GM19324 (cell line): ENCODE measurements around the gene PSMC5.
A peak's percentile ranks its signal among the peaks of the same experiment; 100 is the strongest.
"Not testable (repeated sequence)": the region's sequence is repeated elsewhere in the genome, so short reads cannot be mapped to it uniquely, and the experiment has no call there.

Experiments
- ATAC-seq: cut with Tn5 transposase; IDR thresholded peaks from one replicate; pipeline ENCODE4 v1.9.1; 2021; ENCODE audit warnings: mild to moderate bottlenecking, moderate library complexity; ENCODE audit not compliant: unreplicated experiment, low FRiP score

PSMC5 gene

DNA sequence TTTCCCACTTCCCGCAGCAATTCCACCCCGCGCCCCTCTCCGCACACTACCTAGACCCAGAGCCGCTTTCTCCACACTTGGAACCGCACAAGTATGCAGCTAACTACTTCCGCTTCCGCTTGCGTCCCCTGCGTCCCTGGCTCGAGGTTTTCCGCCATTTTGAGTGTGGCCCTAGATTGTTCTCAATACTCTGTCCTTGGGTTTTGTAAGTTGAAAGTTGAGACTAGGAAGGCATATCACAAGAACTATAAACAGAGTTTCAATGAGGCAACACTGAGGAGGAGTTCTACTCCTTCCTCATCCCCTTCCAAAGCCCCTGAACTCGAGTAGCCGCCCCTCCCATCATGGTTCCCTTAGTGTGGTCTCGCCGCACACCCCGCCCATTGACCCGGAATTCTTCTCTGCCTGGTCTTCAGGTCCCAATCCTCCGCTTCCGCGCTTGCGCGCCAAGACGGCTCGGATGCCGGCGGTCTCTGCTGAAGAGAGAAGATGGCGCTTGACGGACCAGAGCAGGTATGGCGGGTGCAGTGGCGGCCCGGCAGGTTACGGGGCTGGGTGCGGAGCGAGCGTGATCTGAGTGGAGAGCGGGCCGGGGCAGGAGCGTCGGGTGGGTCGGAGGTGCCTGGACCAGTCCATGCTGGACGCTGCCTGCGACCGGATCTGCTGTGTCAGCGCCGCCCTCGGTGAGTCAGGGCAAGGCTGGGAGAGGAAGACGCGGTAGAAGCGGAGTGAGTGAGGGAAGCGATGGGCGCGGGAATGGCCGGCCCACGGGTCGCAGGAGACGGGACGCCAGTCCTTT is at the start of gene PSMC5, which contains the start of gene FTSJ3:
TSS of gene PSMC5 (plus strand) at position 430 of the 799 bp plus-strand sequence. CDS start at position 490, 60 bp downstream.
TSS of gene FTSJ3 (minus strand) at position 662 of the 799 bp plus-strand sequence. CDS start 761 bp downstream, outside the sequence.
- peak; percentile 93 for ATAC-seq

DNA sequence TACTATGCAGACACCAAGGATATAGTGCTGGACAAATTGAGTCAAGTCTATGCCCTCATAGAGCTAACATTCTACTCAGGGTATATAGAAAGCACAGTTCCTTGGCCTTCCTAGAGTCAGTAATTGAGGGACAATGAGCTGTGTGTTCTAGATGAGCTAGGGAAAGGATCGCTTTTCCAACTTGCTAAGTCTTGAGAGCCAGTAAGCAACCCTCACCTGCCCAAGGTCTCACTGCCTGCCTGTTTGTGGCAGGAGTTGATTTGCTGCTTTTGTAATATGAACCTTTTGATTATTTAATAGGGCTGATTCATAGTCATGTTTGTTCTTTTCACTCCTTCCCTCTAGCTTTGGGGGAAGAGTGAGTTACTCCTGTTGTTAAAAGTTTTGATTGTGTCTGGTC is 46.7 kb upstream of the PSMC5 start:
- ATAC-seq: no peak

DNA sequence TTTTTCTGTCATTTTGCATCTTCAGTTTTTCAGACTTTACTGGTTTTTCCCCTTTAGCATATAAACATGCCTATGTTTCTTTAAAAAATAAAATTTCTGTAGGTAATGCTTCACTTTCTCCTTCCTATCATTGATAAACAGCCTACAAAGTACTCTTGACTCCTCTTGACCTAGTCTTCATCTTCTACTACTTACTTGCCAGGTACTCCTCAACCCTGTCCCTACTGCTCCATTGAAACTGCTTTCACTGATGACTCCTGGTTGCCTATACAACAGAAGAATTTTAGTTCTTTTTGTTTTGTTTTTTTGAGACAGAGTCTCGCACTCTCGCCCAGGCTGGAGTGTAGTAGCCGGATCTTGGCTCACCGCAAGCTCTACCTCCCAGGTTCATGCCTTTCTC is 46.3 kb upstream of the PSMC5 start:
- no peak for ATAC-seq

DNA sequence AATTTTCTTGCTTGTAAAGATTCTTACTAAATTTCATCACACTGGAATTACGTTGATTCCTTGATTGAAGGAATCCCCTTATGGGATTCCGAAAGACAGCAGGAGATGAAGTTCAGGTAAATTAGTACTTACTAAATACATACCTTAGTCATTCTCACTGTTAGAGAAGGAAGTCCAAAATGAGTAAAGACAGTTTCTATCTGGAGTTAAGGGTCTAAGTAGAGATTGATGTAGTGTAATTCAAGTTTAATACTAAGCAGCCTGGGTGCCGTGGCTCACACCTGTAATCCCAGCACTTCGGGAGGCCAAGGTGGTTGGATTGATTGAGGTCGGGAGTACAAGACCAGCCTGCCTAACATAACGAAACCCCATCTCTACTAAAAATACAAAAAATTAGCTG is 43.7 kb upstream of the PSMC5 start:
- ATAC-seq: no peak

DNA sequence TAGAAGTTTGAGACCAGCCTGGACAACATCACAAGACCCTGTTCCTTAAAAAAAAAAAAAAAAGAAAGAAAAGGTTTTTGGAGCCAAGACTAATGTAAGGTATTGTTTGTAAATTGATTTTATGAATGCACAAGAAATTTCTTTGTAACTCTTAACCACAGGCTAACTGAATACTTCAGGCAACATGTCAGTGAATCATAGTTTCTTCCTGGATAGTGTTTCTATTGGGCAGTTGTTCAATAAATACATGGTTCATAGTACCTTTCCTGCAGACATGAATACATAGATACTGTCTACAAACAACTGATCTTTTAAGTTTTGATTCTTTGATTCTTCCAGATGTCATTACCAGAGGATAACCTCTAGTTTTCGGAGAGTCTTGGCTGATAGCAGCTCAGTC is 41.7 kb upstream of the PSMC5 start:
- ATAC-seq: no peak

DNA sequence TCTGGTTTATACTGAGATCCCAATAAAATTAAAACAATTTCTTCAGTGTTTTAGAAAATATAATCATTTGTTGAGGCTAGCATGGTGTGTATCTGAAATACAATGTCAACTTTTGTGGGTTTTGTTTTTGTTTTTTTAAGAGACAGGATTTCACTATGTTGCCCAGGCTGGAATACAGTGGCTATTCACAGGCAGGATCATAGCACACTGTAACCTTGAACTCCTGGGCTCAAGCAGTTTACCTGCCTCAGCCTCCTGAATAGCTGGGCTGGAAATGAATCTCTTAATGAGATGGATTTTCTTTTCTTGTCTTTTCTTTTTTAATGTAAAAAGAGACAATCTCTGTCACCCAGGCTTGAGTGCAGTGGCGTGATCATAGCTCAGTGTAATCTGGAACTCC is 41.1 kb upstream of the PSMC5 start:
- ATAC-seq: no peak

DNA sequence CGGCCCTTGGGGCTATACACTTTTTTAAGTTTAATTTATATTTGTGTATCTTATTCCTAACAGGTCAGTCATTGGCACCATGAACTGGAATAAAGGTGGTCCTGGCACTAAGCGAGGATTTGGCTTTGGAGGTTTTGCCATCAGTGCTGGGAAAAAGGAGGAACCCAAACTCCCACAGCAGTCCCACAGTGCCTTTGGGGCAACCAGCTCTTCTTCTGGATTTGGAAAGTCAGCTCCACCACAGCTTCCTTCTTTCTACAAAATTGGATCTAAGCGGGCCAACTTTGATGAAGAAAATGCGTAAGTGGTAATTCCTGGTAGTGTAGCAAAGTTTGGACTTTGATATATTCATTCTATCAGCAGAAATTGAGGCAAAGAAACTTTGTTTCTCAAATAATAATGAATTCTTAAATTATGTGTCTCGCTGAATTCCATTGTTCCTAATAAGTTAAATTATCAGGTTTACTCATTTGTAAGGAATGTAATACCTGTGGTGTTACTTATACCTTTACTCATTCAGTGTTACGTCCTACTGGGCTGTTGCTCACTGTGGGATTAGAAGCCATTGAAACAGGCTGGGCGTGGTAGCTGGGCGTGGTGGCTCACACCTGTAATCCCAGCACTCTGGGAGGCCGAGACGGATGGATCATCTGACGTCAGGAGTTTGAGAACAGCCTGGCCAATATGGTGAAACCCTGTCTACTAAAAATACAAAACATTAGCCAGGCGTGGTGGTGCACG is 40.1 kb upstream of the PSMC5 start:
- ATAC-seq: no peak

DNA sequence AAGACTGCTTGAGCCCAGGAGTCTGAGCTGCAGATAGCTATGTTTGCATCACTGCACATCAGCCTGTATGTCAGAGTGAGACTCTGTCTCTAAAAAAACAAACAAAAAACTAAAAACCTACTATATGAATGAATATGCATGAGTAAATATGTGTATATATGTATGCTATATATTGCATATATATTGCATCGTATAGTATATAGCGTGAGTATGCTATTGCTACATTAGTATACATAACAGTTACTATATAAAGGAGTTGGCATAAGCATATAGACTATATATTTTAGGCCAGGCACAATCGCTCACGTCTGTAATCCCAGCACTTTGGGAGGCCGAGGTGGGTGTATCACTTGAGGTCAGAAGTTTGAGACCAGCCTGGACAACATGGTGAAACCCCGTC is 37.2 kb upstream of the PSMC5 start:
- ATAC-seq: no peak

DNA sequence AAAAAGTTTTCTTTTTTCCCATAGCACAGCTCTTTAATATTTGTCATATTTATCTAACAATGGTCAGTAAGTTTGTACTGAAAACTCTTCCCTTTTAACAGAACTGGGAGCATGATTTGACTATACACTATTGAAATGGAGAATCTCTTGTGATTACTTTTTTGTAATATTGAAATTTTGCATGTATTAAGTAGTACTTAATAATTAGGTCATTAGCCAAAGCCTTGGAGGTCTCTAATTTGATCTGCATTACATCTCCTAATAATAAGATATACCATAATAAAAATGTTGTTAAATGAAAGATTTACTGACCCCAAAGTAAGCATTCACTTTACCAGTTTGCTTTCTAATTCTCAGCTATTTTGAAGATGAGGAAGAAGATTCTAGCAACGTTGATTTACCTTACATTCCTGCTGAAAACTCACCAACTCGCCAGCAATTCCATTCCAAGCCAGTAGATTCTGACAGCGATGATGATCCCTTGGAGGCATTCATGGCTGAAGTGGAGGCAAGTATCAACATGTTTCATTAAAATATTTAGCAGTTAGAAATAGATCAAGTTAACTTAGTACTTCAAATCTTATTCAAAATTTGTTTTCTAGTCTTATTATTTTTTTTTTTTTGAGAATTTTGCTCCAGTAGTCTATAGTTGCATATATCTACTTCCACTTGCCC is 35.0 kb upstream of the PSMC5 start:
- no peak for ATAC-seq

DNA sequence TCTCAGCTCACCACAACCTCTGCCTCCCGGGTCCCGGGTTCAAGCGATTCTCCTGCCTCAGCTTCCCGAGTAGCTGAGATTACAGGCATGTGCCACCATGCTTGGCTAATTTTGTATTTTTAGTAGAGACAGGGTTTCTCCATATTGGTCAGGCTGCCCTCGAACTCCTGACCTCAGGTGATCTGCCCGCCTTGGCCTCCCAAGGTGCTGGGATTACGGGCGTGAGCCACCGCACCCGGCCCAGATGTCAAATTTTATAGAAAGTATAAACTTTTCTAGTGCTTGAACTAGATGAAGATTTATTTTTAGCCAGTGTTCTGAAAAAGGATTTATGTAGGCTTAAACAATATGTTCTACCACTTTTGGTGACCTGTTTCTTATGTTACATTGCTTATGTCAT is 30.9 kb upstream of the PSMC5 start:
- not testable (repeated sequence) for ATAC-seq

DNA sequence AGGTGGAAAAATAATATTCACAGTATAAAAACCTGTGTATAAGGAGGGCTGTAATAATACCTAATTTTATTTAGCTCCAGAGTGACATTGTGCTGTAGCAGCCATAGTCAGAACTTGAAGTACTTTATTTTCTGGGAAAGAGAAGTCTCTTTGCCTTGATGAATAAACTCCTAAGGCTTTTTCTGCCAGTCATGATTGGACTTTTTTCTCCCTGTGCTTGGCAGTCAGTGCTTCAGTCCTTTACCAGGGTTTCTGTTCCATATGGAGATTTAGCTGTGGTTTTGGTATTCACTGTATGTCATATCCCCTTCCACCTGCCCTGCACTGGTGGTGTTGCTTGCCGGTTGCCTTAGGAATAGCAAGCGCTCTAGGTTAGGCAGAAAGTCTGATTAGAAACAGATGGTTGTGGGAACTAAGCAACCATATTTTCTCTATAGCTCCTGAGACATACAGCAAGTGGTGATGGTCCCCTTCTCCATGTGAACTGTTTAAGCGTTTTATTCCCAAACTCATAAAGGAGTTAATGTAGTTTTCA is 28.6 kb upstream of the PSMC5 start:
- no peak for ATAC-seq

DNA sequence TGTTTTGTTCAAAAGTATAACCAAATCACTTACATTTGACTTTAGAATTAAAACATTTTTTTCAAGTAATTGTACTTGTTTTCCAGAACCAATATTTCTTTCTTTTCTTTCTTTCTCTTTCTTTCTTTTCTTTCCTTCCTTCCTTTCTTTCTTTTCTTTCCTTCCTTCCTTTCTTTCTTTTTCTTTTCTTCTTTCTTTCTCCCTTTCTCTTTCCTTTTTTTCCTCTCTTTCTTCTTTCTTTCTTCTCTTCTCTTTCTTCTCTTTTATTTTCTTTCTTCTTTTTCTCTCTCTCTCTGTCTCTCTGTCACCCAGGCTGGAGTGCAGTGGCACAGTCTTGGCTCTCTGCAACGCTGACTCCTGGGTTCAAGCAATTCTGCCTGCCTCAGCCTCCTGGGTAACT is 26.4 kb upstream of the PSMC5 start:
- no peak for ATAC-seq

DNA sequence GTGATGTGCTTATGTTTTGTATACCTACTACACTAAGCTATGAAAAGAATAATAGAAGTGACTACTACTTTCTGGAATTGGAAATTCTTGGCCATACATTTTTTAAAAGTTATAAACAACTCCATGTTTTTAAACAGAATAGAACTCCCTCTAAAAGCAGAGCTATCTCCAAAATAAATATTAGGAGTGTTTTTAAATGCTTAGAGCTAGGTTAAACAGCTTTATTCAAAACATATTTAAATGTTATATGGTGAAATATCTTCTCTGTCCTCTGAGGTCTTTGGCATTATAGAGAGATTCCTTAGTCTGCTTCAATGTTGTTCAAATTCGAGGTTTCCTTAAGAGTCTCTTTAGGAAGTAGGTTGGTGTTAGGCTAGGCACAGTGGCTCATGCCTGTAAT is 22.9 kb upstream of the PSMC5 start:
- no peak for ATAC-seq

DNA sequence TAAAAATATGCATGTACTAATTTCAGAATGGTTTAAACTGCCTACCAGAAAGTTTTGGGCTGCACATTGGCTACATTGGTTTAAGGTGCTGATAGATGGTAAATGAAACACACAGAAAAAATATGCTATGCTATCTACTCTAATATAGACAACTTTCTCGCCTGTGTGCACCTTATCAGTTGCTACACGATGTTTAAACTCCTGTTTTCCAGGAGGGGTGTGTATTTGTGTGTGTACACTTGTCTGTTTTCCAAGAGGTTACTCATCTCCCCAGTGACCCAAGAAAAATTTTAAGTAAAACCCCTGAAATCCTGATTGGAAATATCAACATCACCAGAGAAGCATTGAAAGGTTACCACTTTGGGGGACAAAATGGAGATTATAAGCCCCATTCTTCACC is 21.6 kb upstream of the PSMC5 start:
- no peak for ATAC-seq

DNA sequence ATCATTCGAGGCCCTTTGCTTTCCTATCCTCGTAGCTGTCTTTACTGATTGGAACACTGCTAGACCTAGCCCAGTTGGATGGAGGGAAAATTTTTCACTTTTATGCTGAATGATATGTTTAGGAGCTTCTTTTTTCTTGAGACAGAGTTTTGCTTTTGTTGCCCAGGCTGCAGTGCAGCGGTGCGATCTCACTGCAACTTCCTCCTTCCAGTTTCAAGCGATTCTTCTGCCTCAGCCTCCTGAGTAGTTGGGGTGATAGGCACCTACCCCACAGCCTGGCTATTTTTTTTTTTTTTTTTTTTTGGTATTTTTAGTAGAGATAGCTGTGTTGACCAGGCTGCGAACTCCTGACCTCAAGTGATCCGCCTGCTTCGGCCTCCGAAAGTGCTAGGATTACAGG is 17.3 kb upstream of the PSMC5 start:
- ATAC-seq: no peak

DNA sequence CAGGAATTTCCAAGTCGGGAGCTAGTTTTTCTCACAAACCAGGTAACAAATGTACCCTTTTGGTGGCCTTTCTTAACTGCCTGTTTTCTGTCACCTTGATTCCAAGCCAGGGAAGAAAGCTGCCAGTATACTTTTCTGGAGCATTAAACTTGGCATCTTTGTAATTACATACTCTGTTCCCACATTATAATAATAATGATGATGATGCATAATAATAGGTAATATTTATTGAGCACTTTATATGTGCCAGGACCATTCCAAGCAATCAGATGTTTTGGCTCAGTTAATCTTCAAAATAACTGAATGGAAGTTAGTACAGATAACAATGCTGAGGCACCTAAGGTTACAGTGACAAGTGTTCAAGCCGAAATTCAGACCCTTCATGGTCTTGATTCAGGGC is 11.1 kb upstream of the PSMC5 start:
- no peak for ATAC-seq

DNA sequence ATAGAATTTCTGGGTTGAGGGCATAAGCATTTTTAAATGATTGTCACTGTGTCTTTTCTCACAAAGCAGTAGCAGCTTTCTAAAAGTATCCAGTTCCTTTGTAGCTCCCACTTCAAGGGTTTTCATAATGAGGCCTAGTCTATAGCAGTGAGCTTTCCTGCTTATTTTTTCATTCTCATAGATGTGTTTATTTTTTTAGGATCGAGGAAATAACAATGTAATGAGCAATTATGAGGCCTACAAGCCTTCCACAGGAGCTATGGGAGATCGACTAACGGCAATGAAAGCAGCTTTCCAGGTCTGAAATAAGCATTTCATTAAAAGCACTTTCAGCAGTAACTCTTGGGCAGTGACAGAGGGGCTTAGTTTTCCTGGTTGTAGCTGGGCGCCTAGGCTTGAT is 10.6 kb upstream of the PSMC5 start:
- ATAC-seq: no peak

DNA sequence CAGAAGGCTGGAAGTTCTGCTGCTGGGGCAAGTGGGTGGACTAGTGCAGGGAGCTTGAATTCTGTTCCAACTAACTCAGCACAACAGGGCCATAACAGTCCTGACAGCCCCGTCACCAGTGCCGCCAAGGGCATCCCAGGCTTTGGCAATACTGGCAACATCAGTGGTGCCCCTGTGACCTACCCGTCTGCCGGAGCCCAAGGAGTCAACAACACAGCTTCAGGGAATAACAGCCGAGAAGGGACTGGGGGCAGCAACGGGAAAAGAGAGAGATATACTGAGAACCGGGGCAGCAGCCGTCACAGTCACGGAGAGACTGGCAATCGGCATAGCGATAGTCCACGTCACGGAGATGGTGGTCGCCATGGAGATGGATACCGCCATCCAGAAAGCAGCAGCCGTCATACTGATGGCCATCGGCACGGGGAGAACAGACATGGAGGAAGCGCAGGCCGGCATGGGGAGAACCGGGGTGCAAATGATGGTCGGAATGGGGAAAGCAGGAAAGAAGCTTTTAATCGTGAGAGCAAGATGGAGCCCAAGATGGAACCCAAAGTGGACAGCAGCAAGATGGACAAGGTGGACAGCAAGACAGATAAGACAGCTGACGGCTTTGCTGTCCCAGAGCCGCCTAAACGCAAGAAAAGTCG is 9.4 kb upstream of the PSMC5 start:
- ATAC-seq: no peak

DNA sequence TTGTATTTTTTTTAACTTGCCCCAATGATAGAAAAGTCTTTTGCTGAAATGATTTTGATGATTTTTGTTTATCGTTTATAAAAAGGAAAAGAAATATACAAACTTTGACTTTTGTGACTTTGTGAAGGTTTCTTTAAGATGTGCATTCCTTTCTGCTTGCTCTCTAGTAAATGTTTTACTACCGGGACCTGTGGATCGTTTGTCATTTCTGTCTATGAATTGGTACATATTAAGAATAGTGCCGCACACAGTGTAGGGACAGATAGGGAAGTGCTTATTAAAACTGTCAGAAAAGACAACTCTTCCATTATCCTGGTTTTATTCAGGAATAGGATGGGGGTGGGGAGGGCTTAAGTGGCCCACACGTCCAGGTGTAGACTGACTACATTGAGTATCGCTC is 8.1 kb upstream of the PSMC5 start:
- no peak for ATAC-seq
